ENCODE data around the gene ABHD14A. TPM values are rescaled to one million over a fixed set of nuclear protein-coding genes. Genes with fewer than 3 reads are reported as not detected.

Gene ABHD14A
- polyA plus RNA-seq, 1 of the 3 experiments (the other 2 are of a cell fraction): 31.5 TPM

- H3K36me3 ChIP-seq (replicated peaks in 1 of 2; ENCODE audit: control insufficient read depth in 1 of 2, insufficient read depth in 2 of 2, low read length in 1 of 2): peaks cover 12 to 13% of the 10 kb centered on the region in 2 experiments
- H3K27ac ChIP-seq (ENCODE audit: low read depth in 2 of 2, low read length in 1 of 2): no peak overlapping the region
- no peaks in the 10 kb centered on the region for H3K27me3 ChIP-seq (ENCODE audit: insufficient read depth)
- H3K9me3 ChIP-seq: no peaks in the 10 kb centered on the region
- ChIA-PET CTCF (interaction anchor here (1.3 to 1.9 kb wide), 5 partner anchors 53 to 449 kb away, joined by 4 to 10 read pairs (median 5); no protein-coding TSS in a partner anchor), POLR2A (no interaction called here)
- peaks cover 13% of the 10 kb centered on the region for H3F3A ChIP-seq (replicated peaks; ENCODE audit: insufficient read depth)
- H3K79me2 ChIP-seq (ENCODE audit: insufficient read depth): peaks cover 20% of the 10 kb centered on the region
- no peaks in the 10 kb centered on the region for H3K9me2 ChIP-seq
- peaks cover 9 to 31% of the 10 kb centered on the region in 2 experiments; a peak in 3 of 4 replicates for H3K4me1 ChIP-seq (ENCODE audit: control insufficient read depth in 1 of 2, insufficient read depth in 2 of 2, low read depth in 1 of 2, low read length in 1 of 2)
- 0 out of 2 replicates have a peak, but pooled peaks cover 4% of the 10 kb centered on the region for H4K20me1 ChIP-seq (ENCODE audit: insufficient read depth)
- H3K4me3 ChIP-seq (ENCODE audit: low read depth in 2 of 2, low read length in 1 of 2): no peak overlapping the region
- no peak overlapping the region for H3K9ac ChIP-seq
- no peak for DNase-seq
- no peak overlapping the region for H2AFZ ChIP-seq (ENCODE audit: low read depth)
- 82% methylated on average over 7 of the region's 7 CpGs for WGBS (ENCODE audit: low lambda C conversion rate)
- no peak overlapping the region for H3K4me2 ChIP-seq
- no peak for TF ChIP-seq CTCF (IDR thresholded peaks at IDR 0.05)
- no peak for TF ChIP-seq EP300 (IDR thresholded peaks at IDR 0.05; ENCODE audit: borderline replicate concordance in 1 of 2, low read depth in 1 of 2, low read length in 1 of 2)
- no peak for TF ChIP-seq SMC3 (IDR thresholded peaks at IDR 0.05; ENCODE audit: low read depth, low read length)
Observed at GRCh38 chr3:51998774-51999173, 23.9 kb downstream of the ABHD14A start.

GRCh38 chr3:51999846-52000245, 25.0 kb downstream of the ABHD14A start:
- peaks cover 9% of the 10 kb centered on the region for H3K79me2 ChIP-seq (ENCODE audit: insufficient read depth)
- 46% methylated on average over 1 of the region's 2 CpGs for WGBS (ENCODE audit: low lambda C conversion rate)
- POLR2A ChIA-PET: no interaction called here
- no peak for TF ChIP-seq FOXJ3 (CRISPR knock-in tag; IDR thresholded peaks at IDR 0.05)
- TF ChIP-seq MAX (IDR thresholded peaks at IDR 0.05; ENCODE audit: low read depth): no peak
- no peak for TF ChIP-seq EZH2phosphoT487 (IDR thresholded peaks at IDR 0.05; ENCODE audit: borderline replicate concordance, low read depth)
- no peak for TF ChIP-seq GABPA (IDR thresholded peaks at IDR 0.05; ENCODE audit: low read depth)
- TF ChIP-seq CHD2 (IDR thresholded peaks at IDR 0.05; ENCODE audit: low read length, partially characterized antibody): no peak
- no peak for TF ChIP-seq MXI1 (IDR thresholded peaks at IDR 0.05; ENCODE audit: low read depth, low read length)
- no peak for TF ChIP-seq FOXM1 (IDR thresholded peaks at IDR 0.05; ENCODE audit: low read depth)
- TF ChIP-seq CTCF (IDR thresholded peaks at IDR 0.05): no peak
- TF ChIP-seq IRF3 (IDR thresholded peaks at IDR 0.05; ENCODE audit: low read depth, low read length): no peak
- TF ChIP-seq TCF12 (IDR thresholded peaks at IDR 0.05): no peak
- no peak for TF ChIP-seq RFX5 (IDR thresholded peaks at IDR 0.05; ENCODE audit: low read length)
- no peak for TF ChIP-seq ZBTB33 (IDR thresholded peaks at IDR 0.05; ENCODE audit: borderline replicate concordance, low read depth)
- TF ChIP-seq MEF2A (IDR thresholded peaks at IDR 0.05; ENCODE audit: borderline replicate concordance, low read depth): no peak
- no peak for TF ChIP-seq EP300 (IDR thresholded peaks at IDR 0.05; ENCODE audit: borderline replicate concordance in 1 of 2, low read depth in 1 of 2, low read length in 1 of 2)

More at GRCh38 chr3:51999846-52000245, 25.0 kb downstream of the ABHD14A start:
- CTCF ChIA-PET: interaction anchor here (3.4 to 24.7 kb wide), 3 partner anchors 17 to 144 kb away, joined by 13 to 983 read pairs (median 608); partner anchors contain the start of genes ACY1, DUSP7 and POC1A
- Histone ChIP-seq H3K9me2 (no peaks in the 10 kb centered on the region), H3K27me3 (ENCODE audit: insufficient read depth) (no peaks in the 10 kb centered on the region), H3K27ac (ENCODE audit: low read depth in 2 of 2, low read length in 1 of 2) (no peak overlapping the region), H3F3A (replicated peaks; ENCODE audit: insufficient read depth) (peaks cover 6% of the 10 kb centered on the region), H4K20me1 (ENCODE audit: insufficient read depth) (no peaks in the 10 kb centered on the region), H3K9ac (no peak overlapping the region), H3K9me3 (no peaks in the 10 kb centered on the region), H3K4me3 (ENCODE audit: low read depth in 2 of 2, low read length in 1 of 2) (no peak overlapping the region), H2AFZ (ENCODE audit: low read depth) (no peak overlapping the region), H3K36me3 (replicated peaks in 1 of 2; ENCODE audit: control insufficient read depth in 1 of 2, insufficient read depth in 2 of 2, low read length in 1 of 2) (peaks cover 3% of the 10 kb centered on the region in 2 experiments), H3K4me1 (ENCODE audit: control insufficient read depth in 1 of 2, insufficient read depth in 2 of 2, low read depth in 1 of 2, low read length in 1 of 2) (peaks cover 4 to 32% of the 10 kb centered on the region in 2 experiments; a peak in 1 of 4 replicates), H3K4me2 (no peak overlapping the region)
- no peak for DNase-seq

Measured in SK-N-SH (cell line).